NCI-H82 treated with DMSO at 0.1 percent for 48 hours (cell line): ENCODE results near the gene SLFN14.
"Not testable (repeated sequence)": the region's sequence is repeated elsewhere in the genome, so short reads cannot be mapped to it uniquely, and the experiment has no call there.

Experiments used
- DNase-seq: peaks from one replicate; lab custom pipeline; 2025; ENCODE audit not compliant: unreplicated experiment; lab: John Stamatoyannopoulos, UW

Gene SLFN14

GRCh38 chr17:35559495-35560210, 966 bp downstream of the SLFN14 start:
- DNase-seq, result no peak

GRCh38 chr17:35557353-35557752, 3.3 kb downstream of the SLFN14 start:
- no peak for DNase-seq

- DNase-seq, result no peak
Measured at GRCh38 chr17:35555691-35556090, 4.9 kb downstream of the SLFN14 start.

- DNase-seq, result no peak
Measured at GRCh38 chr17:35554668-35555067, 6.0 kb downstream of the SLFN14 start.

- DNase-seq, result no peak
Measured at GRCh38 chr17:35553310-35553709, 7.3 kb downstream of the SLFN14 start.

GRCh38 chr17:35548978-35549377, 11.6 kb downstream of the SLFN14 start:
- DNase-seq, result no peak

GRCh38 chr17:35548208-35548810, 12.3 kb downstream of the SLFN14 start:
- no peak for DNase-seq

GRCh38 chr17:35546487-35546886, 14.1 kb downstream of the SLFN14 start:
- DNase-seq, result no peak

GRCh38 chr17:35545150-35545549, 15.5 kb downstream of the SLFN14 start:
- no peak for DNase-seq

- no peak for DNase-seq
Measured at GRCh38 chr17:35543856-35544255, 16.8 kb downstream of the SLFN14 start.

GRCh38 chr17:35542990-35543389, 17.6 kb downstream of the SLFN14 start:
- DNase-seq, result no peak

GRCh38 chr17:35541434-35541833, 19.2 kb downstream of the SLFN14 start:
- no peak for DNase-seq

- DNase-seq, result no peak
Measured at GRCh38 chr17:35540589-35541404, 19.8 kb downstream of the SLFN14 start.

- no peak for DNase-seq
Measured at GRCh38 chr17:35539659-35540026, 21.0 kb downstream of the SLFN14 start.

- DNase-seq, result no peak
Measured at GRCh38 chr17:35537601-35538141, 22.9 kb downstream of the SLFN14 start, which contains the start of gene SLFN12L. SLFN12L (minus strand) TSS chr17:35537678; CDS start chr17:35522364, 15,314 bp downstream.

- no peak for DNase-seq
Measured at GRCh38 chr17:35536664-35537171, 23.9 kb downstream of the SLFN14 start.

- DNase-seq, result not testable (repeated sequence)
Measured at GRCh38 chr17:35535406-35535805, 25.2 kb downstream of the SLFN14 start.

GRCh38 chr17:35534576-35535093, 26.0 kb downstream of the SLFN14 start:
- DNase-seq, result no peak

- no peak for DNase-seq
Measured at GRCh38 chr17:35531160-35531559, 29.5 kb downstream of the SLFN14 start.

GRCh38 chr17:35529866-35530265, 30.8 kb downstream of the SLFN14 start:
- no peak for DNase-seq

GRCh38 chr17:35529326-35529725, 31.3 kb downstream of the SLFN14 start:
- DNase-seq, result not testable (repeated sequence)
